Heart right ventricle (tissue), 16 donors: ENCODE data around the gene PRKD1. TPM values are rescaled to one million over a fixed set of nuclear protein-coding genes. Genes with fewer than 3 reads are reported as not detected.

Experiments used
- ATAC-seq, 8 donors: fragments of 200-7000 bp; cut with Tn5 transposase; one replicate each; pipeline ENCODE4 v1.9.1; 2020; ENCODE audit warnings: mild to moderate bottlenecking in 8 of 8, moderate library complexity in 8 of 8, moderate number of reproducible peaks in 1 of 8
- DNase-seq, 2 donors: peaks; one replicate each; pipeline ENCODE4 v3.0.0-alpha.2; 2020
- H3K27ac ChIP-seq, 10 donors: fragments of 200-600 bp; sonication (generic) in 2 of 10; one replicate each; pipeline versions ENCODE4 v1.5.0 to v1.8.0; 2020 to 2022; ENCODE audit warnings: mild to moderate bottlenecking in 3 of 10
- H3K27me3 ChIP-seq, 7 donors: fragments of 200-600 bp; one replicate each; pipeline ENCODE4 v1.8.0; 2021 to 2022; ENCODE audit warnings: mild to moderate bottlenecking in 2 of 7
- H3K36me3 ChIP-seq, 9 donors: fragments of 200-600 bp; sonication (generic) in 1 of 9; one replicate each; pipeline versions ENCODE4 v1.5.0 to v1.8.0; 2020 to 2022; ENCODE audit warnings: mild to moderate bottlenecking in 2 of 9
- H3K4me1 ChIP-seq, 9 donors: fragments of 200-600 bp; sonication (generic) in 1 of 9; one replicate each; pipeline versions ENCODE4 v1.5.0 to v1.8.0; 2020 to 2022; ENCODE audit warnings: mild to moderate bottlenecking in 4 of 9
- H3K4me3 ChIP-seq, 10 donors: fragments of 200-600 bp; sonication (generic) in 2 of 10; one replicate each; pipeline versions ENCODE4 v1.5.0 to v1.8.0; 2020 to 2022; ENCODE audit warnings: mild to moderate bottlenecking in 7 of 10, moderate library complexity in 2 of 10
- H3K9me3 ChIP-seq, 11 donors: fragments of 200-600 bp in 10 of 11; sonication (generic) in 2 of 11; one replicate each; pipeline versions ENCODE4 v1.5.0 to v1.8.0; 2013 to 2022; ENCODE audit warnings: mild to moderate bottlenecking in 2 of 11, control low read depth in 1 of 11, moderate library complexity in 1 of 11
- CTCF ChIP-seq, 9 donors: fragments of 200-600 bp; sonication (generic) in 2 of 9; IDR thresholded peaks; one replicate each; pipeline versions ENCODE4 v1.5.0 to v1.8.0; 2021 to 2022; ENCODE audit warnings: antibody characterized with exemption in 9 of 9, mild to moderate bottlenecking in 5 of 9, moderate library complexity in 1 of 9
- WGBS, 2 donors: extraction: QIAGEN DNeasy Blood & Tissue Kit; methylation state at CpG; one replicate each; pipeline ENCODE4 v1.1.7; 2013; ENCODE audit warnings: inconsistent platforms in 1 of 2; 5-methylcytosine and 5-hydroxymethylcytosine counted together
- intact Hi-C, 10 donors: fragments of 100-400 bp; cut with DNase I; formaldehyde crosslinking; loops; one replicate each; pipeline versions ENCODE4 v1.11.1 to v1.14.2; 2022
- polyA plus RNA-seq, 2 donors: library from polyadenylated mRNA; stranded (reverse); fragments of 200-250 nt; gene quantifications; one replicate each; pipeline ENCODE4 v1.2.3, GENCODE V29; 2013
- total RNA-seq, 10 donors: library from RNA; stranded (reverse); fragmentation: NEBNext Ultra II Directional in 3 of 10; extraction: Animal tissue kit (Norgen Biotek cat#: 25700) in 3 of 10; gene quantifications; one replicate each; pipeline versions ENCODE4 v1.2.1 to v1.2.4, GENCODE V29; 2021 to 2023
- donor health status: Arrhythmogenic right ventricular cardiomyopathy.
- donor health status: ischemic (EF 13 %, LVEDD 7.1; RV severe dilation, severe dysfunction).
- donor health status: healthy with polysubstance abuse.
- donor health status: DM: no; HTN: yes; CAD: no.
- donor health status: DM: no; HTN: no; CAD: no.
- donor health status: ischemic (EF 25% LVEDD 6.9; RV normal size, moderate dysfunction).
- donor health status: ischemic (EF 25% LVEDD 5.7; RV mildly dilated, moderate dysfunction).
- donor health status: healthy.
- donor health status: DM: yes; HTN: yes; CAD: no.
- donor health status: Ischemic cardiomyopathy.
- donor health status: ischemic (EF 35%, LVEDD 5.7; RV mildly dilated, moderate dysfunction).
- donor health status: nonischemic (EF 11% LVEDD 7.7; RV severe dilation, severe dysfunction).
- donor health status: DM: yes; HTN: yes; CAD: no.
- donor health status: PGD.
- donor health status: ischemic (EF 29% LVEDD 5.4; RV normal size, mild dysfunction).
- donor health status: nonischemic (EF 23%, LVEDD 6.1; RV moderate dilation, normal function).

Gene PRKD1
- total and polyA plus RNA-seq, 12 donors, result 1.7 to 4.3 (median 2.5) TPM

DNA sequence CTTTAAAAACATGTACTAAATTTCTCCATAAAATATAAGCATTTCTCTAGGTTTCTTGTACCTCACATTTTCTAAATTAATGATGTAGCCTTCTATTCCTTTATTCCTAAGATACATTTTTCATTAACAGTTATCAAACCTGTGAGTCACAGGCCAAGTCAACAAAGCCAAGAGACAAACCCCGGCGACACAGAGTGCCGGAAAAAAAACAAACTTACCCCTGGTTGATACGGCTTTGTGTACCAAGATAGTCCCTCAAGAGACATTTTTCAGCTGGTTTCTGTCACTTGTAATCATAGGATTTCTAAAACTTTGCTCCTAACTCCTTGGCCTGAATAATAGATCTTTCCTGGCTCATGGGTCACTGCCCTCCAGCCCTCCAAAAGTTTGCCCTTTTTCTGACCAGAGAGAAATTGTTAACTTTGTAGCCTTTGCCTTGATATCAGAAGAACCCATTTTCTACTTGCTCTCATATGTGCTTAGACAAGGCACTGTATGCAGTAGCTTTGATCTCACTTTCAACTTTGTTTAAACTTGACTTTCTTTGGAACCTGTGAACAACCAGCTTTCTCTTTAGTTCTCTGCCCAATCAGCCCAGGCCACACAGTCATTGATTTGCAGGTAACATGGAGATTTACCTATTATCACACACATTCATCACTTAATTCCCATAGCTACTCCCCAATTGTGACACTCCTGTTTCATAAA, 172.2 kb downstream of the PRKD1 start:
- no peaks in the 10 kb centered on the region for H3K9me3 ChIP-seq
- TF ChIP-seq CTCF (IDR thresholded peaks at IDR 0.05), result no peak
- no peaks in the 10 kb centered on the region for H3K36me3 ChIP-seq
- DNase-seq (no peak), ATAC-seq (no peak)
- no peak overlapping the region for H3K27ac ChIP-seq
- no peak overlapping the region for H3K4me3 ChIP-seq
- no peaks in the 10 kb centered on the region for H3K27me3 ChIP-seq
- intact Hi-C loops, result no loop called here
- peaks cover 0 to 10% (median 0%) of the 10 kb centered on the region in 9 donors for H3K4me1 ChIP-seq
- 61 to 69% methylated on average over 4 of the region's 4 CpGs for WGBS, 2 donors

GRCh38 chr14:29754134-29754533, 173.5 kb downstream of the PRKD1 start:
- Histone ChIP-seq H3K27me3 (no peaks in the 10 kb centered on the region), H3K4me3 (no peak overlapping the region), H3K27ac (no peak overlapping the region), H3K36me3 (no peaks in the 10 kb centered on the region), H3K4me1 (peaks cover 0 to 13% (median 0%) of the 10 kb centered on the region in 9 donors), H3K9me3 (no peaks in the 10 kb centered on the region)
- intact Hi-C loops, result no loop called here
- 44 to 99% methylated on average over 1 of the region's 1 CpG for WGBS, 2 donors
- no peak for ATAC-seq
- no peak for DNase-seq
- no peak for TF ChIP-seq CTCF (IDR thresholded peaks at IDR 0.05)

- no peaks in the 10 kb centered on the region for H3K27me3 ChIP-seq
- DNase-seq (no peak), ATAC-seq (no peak)
- WGBS, 2 donors, result 73 to 77% methylated on average over 3 of the region's 3 CpGs
- TF ChIP-seq CTCF (IDR thresholded peaks at IDR 0.05), result no peak
- H3K36me3 ChIP-seq, result no peaks in the 10 kb centered on the region
- H3K27ac ChIP-seq, result no peak overlapping the region
- intact Hi-C loops, result no loop called here
- no peaks in the 10 kb centered on the region for H3K9me3 ChIP-seq
- H3K4me3 ChIP-seq, result no peak overlapping the region
- H3K4me1 ChIP-seq, result peaks cover 0 to 7% (median 0%) of the 10 kb centered on the region in 9 donors
These were observed 175.3 kb downstream of the PRKD1 start for GRCh38 chr14:29752221-29752923.

DNA sequence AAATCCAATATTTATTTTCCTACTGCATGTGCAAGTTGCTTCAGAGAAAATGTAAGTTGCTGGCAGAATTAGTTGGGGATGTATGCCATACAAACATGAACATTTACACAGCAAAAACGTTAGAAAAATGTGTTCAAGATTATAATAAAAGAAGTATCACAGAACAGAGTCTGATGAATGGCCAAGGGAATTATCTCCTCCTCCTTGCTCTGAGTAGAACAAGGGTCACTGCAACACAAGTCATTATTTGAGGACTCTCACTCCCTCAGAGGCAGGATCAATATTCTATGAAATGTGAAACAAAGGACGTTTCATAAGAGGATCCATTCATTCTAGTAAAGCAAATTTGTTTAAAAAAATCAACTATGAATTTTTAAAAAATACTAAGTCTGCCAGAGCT, 177.8 kb downstream of the PRKD1 start:
- DNase-seq (no peak), ATAC-seq (no peak)
- Histone ChIP-seq H3K4me3 (no peak overlapping the region), H3K9me3 (no peaks in the 10 kb centered on the region), H3K27ac (no peak overlapping the region), H3K4me1 (peaks cover 0 to 27% (median 13%) of the 10 kb centered on the region in 9 donors), H3K27me3 (no peaks in the 10 kb centered on the region), H3K36me3 (no peaks in the 10 kb centered on the region)
- TF ChIP-seq CTCF (IDR thresholded peaks at IDR 0.05), result no peak
- intact Hi-C loops, result loop anchor here in 4 of 10 donors (10.0 kb wide), 2 partner anchors 85 to 175 kb away; partner anchors contain the start of gene PRKD1 (in 3 of the 4)
- 64 to 69% methylated on average over 2 of the region's 2 CpGs for WGBS, 2 donors
